Measurements from ENCODE around the gene ZNF276. TPM values are rescaled to one million over a fixed set of nuclear protein-coding genes. Genes with fewer than 3 reads are reported as not detected.

ZNF276 gene
- total and polyA plus RNA-seq, 2 of the 8 experiments (the other 6 are each of a cell fraction or from before 2014, with no cell fraction given) = 6.4 to 9.3 TPM

DNA sequence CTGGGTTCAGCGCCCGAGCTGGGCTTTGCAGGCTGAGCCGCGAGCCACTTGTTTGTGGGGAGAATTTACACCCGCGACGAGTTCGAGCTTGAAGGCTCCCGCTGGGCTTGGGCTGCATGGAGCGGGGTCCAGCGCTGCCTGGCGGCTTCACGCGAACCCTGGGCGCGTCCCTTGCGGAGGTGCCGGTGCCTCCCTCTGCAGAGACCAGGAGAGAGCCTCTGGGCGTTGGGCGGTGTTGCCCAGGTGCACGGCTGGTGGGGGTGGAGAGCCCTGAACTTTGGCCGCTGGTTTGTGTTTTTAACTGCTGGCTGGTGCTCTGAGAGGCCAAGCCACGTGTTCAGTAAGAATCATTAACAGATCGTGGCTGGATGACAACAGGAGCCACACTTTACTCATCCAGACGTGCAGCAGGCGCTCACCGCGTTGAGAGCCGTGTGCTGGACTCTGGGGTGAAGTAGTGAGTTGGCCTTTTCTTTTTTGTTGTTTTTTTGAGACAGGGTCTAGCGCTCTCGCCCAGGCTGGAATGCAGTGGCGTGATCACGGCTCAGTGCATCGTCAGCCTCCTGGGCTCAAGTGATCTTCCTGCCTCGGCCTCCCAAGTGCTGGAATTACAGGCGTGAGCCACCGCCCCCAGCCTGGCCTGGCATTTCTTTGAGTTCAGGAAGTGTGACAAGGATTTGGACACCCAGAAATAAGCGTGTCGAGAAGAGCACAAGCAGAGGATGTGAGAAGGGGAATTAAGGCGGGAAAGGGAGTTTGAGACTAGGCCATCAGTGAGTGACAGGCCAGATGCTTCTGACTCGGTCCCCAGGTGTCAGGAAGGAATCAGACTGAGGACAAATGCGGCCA, 34.0 kb upstream of the ZNF276 start:
- FAIRE-seq (no peak), DNase-seq (ENCODE audit: low read depth in 1 of 2, low spot score in 2 of 2) (no peak)
- Histone ChIP-seq H4K8ac (ENCODE audit: extremely low read depth, insufficient read depth, low read length) (peak overlapping the region; percentile 86; the same call in 1 of the 2 replicates), H3K14ac (ENCODE audit: insufficient read length) (no peak overlapping the region), H3K79me1 (ENCODE audit: low read depth, low read length) (peaks cover 11% of the 10 kb centered on the region), H3K79me2 (ENCODE audit: control insufficient read depth in 1 of 2, insufficient read depth in 2 of 2, low read length in 2 of 2) (peaks cover 0 to 11% of the 10 kb centered on the region in 2 experiments; a peak in 1 of 4 replicates), H2BK5ac (ENCODE audit: low read depth, low read length) (0 out of 2 replicates have a peak overlapping the region, but pooled peaks have one; percentile 61), H4K5ac (ENCODE audit: insufficient read length, low read depth, low read length) (peak overlapping the region; percentile 27), H3K27ac (ENCODE audit: low read depth, low read length) (peak overlapping the region; percentile 51), H3K4ac (replicated peaks; ENCODE audit: insufficient read length, low read depth, low read length) (peak overlapping the region; percentile 46), H3K4me1 (replicated peaks in 1 of 4; ENCODE audit: control insufficient read depth in 3 of 4, insufficient read depth in 4 of 4, low read length in 3 of 4) (peaks cover 0 to 7% (median 2%) of the 10 kb centered on the region in 4 experiments; a peak in 4 of 7 replicates), H3K9me3 (ENCODE audit: insufficient read depth in 2 of 2, low read depth in 1 of 2, low read length in 1 of 2) (peaks cover 11 to 18% of the 10 kb centered on the region in 2 experiments), H2BK15ac (ENCODE audit: low read length) (no peak overlapping the region; the same call in 1 of the 2 replicates), H3K4me3 (ENCODE audit: extremely low read depth in 1 of 4, insufficient read depth in 2 of 4, low read depth in 3 of 4, low read length in 4 of 4) (peak overlapping the region; percentile 69 to 93 (median 84)), H3K18ac (ENCODE audit: extremely low read depth, low read length) (peak overlapping the region; percentile 64; the same call in 1 of the 2 replicates), H3K27me3 (replicated peaks in 1 of 4; ENCODE audit: control insufficient read depth in 3 of 4, extremely low read depth in 1 of 4, insufficient read depth in 3 of 4, low read length in 3 of 4) (no peaks in the 10 kb centered on the region), H2AFZ (ENCODE audit: low read length) (no peak overlapping the region), H3K56ac (replicated peaks; ENCODE audit: insufficient read length, low read depth, low read length) (peak overlapping the region; percentile 70), H2BK20ac (ENCODE audit: low read length) (no peak overlapping the region), H4K91ac (replicated peaks; ENCODE audit: insufficient read length, low read length) (peak overlapping the region; percentile 84), H3K36me3 (ENCODE audit: control insufficient read depth in 2 of 4, insufficient read depth in 4 of 4, low read length in 3 of 4) (peaks cover 0 to 23% (median 16%) of the 10 kb centered on the region in 4 experiments; a peak in 7 of 8 replicates), H3K4me2 (ENCODE audit: insufficient read depth in 1 of 2, low read depth in 2 of 2, low read length in 2 of 2) (peak overlapping the region; percentile 81 to 82), H3K23me2 (ENCODE audit: low read depth, low read length) (peaks cover 6% of the 10 kb centered on the region; the same call in 1 of the 2 replicates), H3K23ac (ENCODE audit: insufficient read length) (no peak overlapping the region), H4K20me1 (replicated peaks in 1 of 2; ENCODE audit: control insufficient read depth in 1 of 2, insufficient read depth in 2 of 2, low read length in 2 of 2) (peaks cover 0 to 12% of the 10 kb centered on the region in 2 experiments), H3K9ac (replicated peaks in 1 of 4; ENCODE audit: extremely low read depth in 1 of 4, low read depth in 3 of 4, low read length in 3 of 4) (peak overlapping the region in 3 of 4 experiments; percentile 56 to 85 (median 76); a peak in 6 of 7 replicates), H2AK5ac (ENCODE audit: low read depth, low read length) (peak overlapping the region; percentile 48), H2BK120ac (replicated peaks; ENCODE audit: low read depth, low read length) (no peak overlapping the region), H2BK12ac (ENCODE audit: low read depth, low read length) (peak overlapping the region; percentile 12; the same call in 1 of the 2 replicates)
- 45% methylated on average over 30 of the region's 42 CpGs; no CpG with 5 or more reads in 1 of the 2 experiments for whole genome bisulfite sequencing, 2 experiments (ENCODE audit: extremely low coverage in 1 of 2, insufficient coverage in 1 of 2, insufficient read length in 1 of 2, insufficient replicate concordance in 2 of 2, low coverage in 1 of 2, low lambda C conversion rate in 2 of 2, missing lambda C conversion rate in 1 of 2)
- CTCF ChIA-PET (ENCODE audit: partially characterized antibody) = interaction anchor here (1.0 to 2.6 kb wide), 3 partner anchors 8 to 16 kb away, joined by 5 to 16 read pairs (median 5); no protein-coding TSS in a partner anchor
- POLR2A ChIA-PET (ENCODE audit: partially characterized antibody) = interaction anchor here (0.6 to 4.8 kb wide), 12 partner anchors 8 to 186 kb away, joined by 3 to 59 read pairs (median 4); partner anchors contain the start of genes CHMP1A, SPATA2L, SPATA33 and TCF25
- TF ChIP-seq CEBPB (IDR thresholded peaks at IDR 0.05; ENCODE audit: low read depth, low read length) (no peak), JUND (IDR thresholded peaks at IDR 0.05; ENCODE audit: low read length) (no peak), KDM4A (IDR thresholded peaks at IDR 0.05; ENCODE audit: low read depth, low read length, severe bottlenecking) (peak; percentile 41), BACH1 (IDR thresholded peaks at IDR 0.05; ENCODE audit: low read length) (no peak), CHD1 (IDR thresholded peaks at IDR 0.05; ENCODE audit: low read depth, low read length) (no peak), HDAC2 (IDR thresholded peaks at IDR 0.05; ENCODE audit: borderline replicate concordance in 1 of 2, low read depth in 2 of 2, low read length in 2 of 2) (no peak), SP4 (IDR thresholded peaks at IDR 0.05; ENCODE audit: low read length) (no peak), ASH2L (IDR thresholded peaks at IDR 0.05; ENCODE audit: low read length) (peak; percentile 11), RBBP5 (IDR thresholded peaks at IDR 0.05; ENCODE audit: borderline replicate concordance, low read depth, low read length) (peak; percentile 1; the same call in 1 of the 2 replicates)
- TF ChIP-seq, protein P1, sequence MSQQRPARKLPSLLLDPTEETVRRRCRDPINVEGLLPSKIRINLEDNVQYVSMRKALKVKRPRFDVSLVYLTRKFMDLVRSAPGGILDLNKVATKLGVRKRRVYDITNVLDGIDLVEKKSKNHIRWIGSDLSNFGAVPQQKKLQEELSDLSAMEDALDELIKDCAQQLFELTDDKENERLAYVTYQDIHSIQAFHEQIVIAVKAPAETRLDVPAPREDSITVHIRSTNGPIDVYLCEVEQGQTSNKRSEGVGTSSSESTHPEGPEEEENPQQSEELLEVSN (IDR thresholded peaks at IDR 0.05) = peak; percentile 77

All from H1 (cell line).